MV-4-11 (cell line): ENCODE results near the gene ARHGEF1.

ENCODE experiments used
- DNase-seq: peaks from one replicate; lab custom pipeline; 2025; lab: John Stamatoyannopoulos, UW

Gene ARHGEF1

DNA sequence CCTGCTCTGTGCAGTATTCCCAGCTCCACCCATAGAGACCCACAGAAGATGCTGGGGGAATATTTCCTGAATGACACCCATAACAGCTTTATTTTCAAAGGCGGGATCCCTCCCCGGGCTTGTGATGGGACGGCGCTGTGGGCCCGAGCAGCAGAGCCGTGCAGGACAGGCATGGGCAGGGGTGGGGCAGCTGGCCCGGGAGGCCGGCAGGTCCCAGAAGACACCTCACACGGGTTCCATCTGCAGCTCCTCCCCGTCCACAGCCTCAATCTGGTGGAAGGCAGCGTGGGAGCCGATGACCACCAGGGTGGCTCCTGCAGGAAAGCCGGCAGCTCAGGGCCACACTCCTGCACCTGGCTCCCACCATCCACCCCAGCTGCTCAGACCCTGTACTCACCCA, 73.6 kb downstream of the ARHGEF1 start:
- DNase-seq = no peak
